HG02852 (cell line): ENCODE data around the gene ZNHIT3.
A peak's percentile ranks its signal among the peaks of the same experiment; 100 is the strongest.

Source experiments
- ATAC-seq: cut with Tn5 transposase; IDR thresholded peaks from one replicate; pipeline ENCODE4 v1.9.1; 2021; ENCODE audit warnings: mild to moderate bottlenecking, moderate library complexity; ENCODE audit not compliant: unreplicated experiment

The ZNHIT3 gene

DNA sequence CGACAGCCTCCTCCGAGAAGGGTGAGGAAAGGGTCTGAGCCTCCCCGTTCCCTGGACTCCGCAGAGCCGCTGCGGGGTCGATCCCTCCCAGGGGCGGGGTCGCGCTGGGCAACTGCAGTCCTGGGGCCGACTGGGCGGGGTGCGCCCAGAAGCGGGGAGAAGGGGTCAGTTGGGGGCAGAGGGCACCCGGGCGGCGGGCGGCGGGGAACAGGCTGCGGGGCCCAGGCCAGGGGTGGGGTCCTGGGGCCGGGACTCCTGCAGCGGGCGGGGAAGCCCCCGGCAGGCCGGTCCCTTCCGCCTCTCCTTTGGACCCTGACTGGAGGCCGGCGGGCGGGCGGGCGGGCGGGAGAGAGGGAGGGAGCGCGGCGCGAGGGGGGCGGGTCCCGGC lies 58.6 kb downstream of the ZNHIT3 start:
- ATAC-seq: peak; percentile 31
